GM18505 (cell line): ENCODE data around the gene DAND5.

Source experiments
- ATAC-seq: cut with Tn5 transposase; IDR thresholded peaks from one replicate; pipeline ENCODE4 v1.9.1; 2021; ENCODE audit not compliant: unreplicated experiment
- POLR2A ChIP-seq: IDR thresholded peaks from 4 replicates; pipeline ENCODE4 v1.6.1; 2011; ENCODE audit warnings: borderline replicate concordance; ENCODE audit not compliant: insufficient read depth, insufficient read length; ENCODE audit errors: extremely low read depth

DAND5 gene

GRCh38 chr19:12937927-12938778, 31.2 kb upstream of the DAND5 start, which contains the start of gene CALR:
Gene CALR (plus strand): TSS chr19:12938609. CDS start chr19:12938680, 71 bp downstream.
- TF ChIP-seq POLR2A = peak; percentile 99
- peak; percentile 83 for ATAC-seq

GRCh38 chr19:12938779-12939601, 30.4 kb upstream of the DAND5 start:
- ATAC-seq = no peak
- TF ChIP-seq POLR2A = peak; percentile 32

GRCh38 chr19:12939975-12940423, 29.4 kb upstream of the DAND5 start:
- no peak for ATAC-seq
- no peak for TF ChIP-seq POLR2A

- TF ChIP-seq POLR2A = peak; percentile 34
These were observed 28.5 kb upstream of the DAND5 start for GRCh38 chr19:12940897-12941296.

GRCh38 chr19:12943437-12944044, 25.8 kb upstream of the DAND5 start:
- TF ChIP-seq POLR2A = peak; percentile 20
- ATAC-seq = no peak

More at GRCh38 chr19:12940897-12941296, 28.5 kb upstream of the DAND5 start:
- no peak for ATAC-seq

GRCh38 chr19:12944104-12944674, 25.2 kb upstream of the DAND5 start:
- peak; percentile 7 for TF ChIP-seq POLR2A

GRCh38 chr19:12945479-12946091, 23.8 kb upstream of the DAND5 start, which contains the start of gene RAD23A:
Gene RAD23A (plus strand): TSS chr19:12945862. CDS start chr19:12945949, 87 bp downstream.
- peak; percentile 63 for ATAC-seq

More at GRCh38 chr19:12944104-12944674, 25.2 kb upstream of the DAND5 start:
- ATAC-seq = no peak

GRCh38 chr19:12946092-12946721, 23.2 kb upstream of the DAND5 start:
- TF ChIP-seq POLR2A = no peak

More at GRCh38 chr19:12945479-12946091, 23.8 kb upstream of the DAND5 start, which contains the start of gene RAD23A:
- TF ChIP-seq POLR2A = peak; percentile 96

GRCh38 chr19:12946731-12947496, 22.5 kb upstream of the DAND5 start:
- ATAC-seq = no peak
- TF ChIP-seq POLR2A = peak; percentile 22

More at GRCh38 chr19:12946092-12946721, 23.2 kb upstream of the DAND5 start:
- ATAC-seq = peak; percentile 33

- TF ChIP-seq POLR2A = no peak
- no peak for ATAC-seq
These were observed 21.4 kb upstream of the DAND5 start for GRCh38 chr19:12947702-12948611.

GRCh38 chr19:12948612-12949362, 20.6 kb upstream of the DAND5 start:
- ATAC-seq = no peak
- TF ChIP-seq POLR2A = no peak
